ENCODE measurements around the gene HGFAC. TPM values are rescaled to one million over a fixed set of nuclear protein-coding genes. Genes with fewer than 3 reads are reported as not detected.

Gene HGFAC
- total RNA-seq, 1 experiment from 2014 or later, result 0.37 TPM

DNA sequence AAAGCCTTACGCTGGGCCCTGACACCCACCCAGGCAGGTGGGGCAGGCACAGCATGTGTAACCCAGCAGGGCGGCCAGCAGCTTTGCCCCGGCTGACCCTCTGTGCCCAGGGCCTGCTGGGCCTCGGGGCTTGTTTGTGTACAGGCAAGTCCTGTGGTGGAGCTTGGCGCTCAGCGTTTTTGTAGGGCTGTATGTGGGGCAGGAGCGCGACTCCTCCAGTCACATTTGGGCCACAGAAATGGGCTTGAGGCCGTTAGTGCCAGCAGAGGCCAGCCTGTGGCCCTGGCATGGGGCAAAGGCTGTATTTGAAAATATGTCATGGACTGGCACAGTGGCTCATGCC, 14.7 kb upstream of the HGFAC start:
- no peak overlapping the region for H3T11ph ChIP-seq (ENCODE audit: low read length)
- no peak overlapping the region for H2AK5ac ChIP-seq (ENCODE audit: insufficient read length, low read length)
- Mint-ChIP-seq H3K27ac (no peak overlapping the region), H3K4me3 (no peak overlapping the region), H3K4me1 (peaks cover 4 to 11% of the 10 kb centered on the region in 2 experiments; a peak in 3 of 4 replicates), H3K36me3 (ENCODE audit: insufficient read depth in 1 of 3, low read depth in 3 of 3) (peaks cover 3 to 11% (median 9%) of the 10 kb centered on the region in 3 experiments; a peak in 5 of 7 replicates), H3K9me3 (no peaks in the 10 kb centered on the region), H3K27me3 (ENCODE audit: low read depth) (no peaks in the 10 kb centered on the region)
- H4K5ac ChIP-seq (ENCODE audit: insufficient read length, low read depth, low read length), result no peak overlapping the region
- H4K8ac ChIP-seq (replicated peaks; ENCODE audit: insufficient read length, low read depth, low read length), result no peak overlapping the region
- no peak for TF ChIP-seq CTCF (conservative IDR thresholded peaks at IDR 0.05)
- no peak overlapping the region for H3K56ac ChIP-seq (ENCODE audit: insufficient read length, low read depth, low read length)
- H3K9ac ChIP-seq (ENCODE audit: extremely low read depth, insufficient read length, low read length), result no peak overlapping the region
- no peaks in the 10 kb centered on the region for H3K79me1 ChIP-seq (ENCODE audit: insufficient read depth, low read depth, low read length, poor library complexity, severe bottlenecking)
- no peak overlapping the region; the same call in 1 of the 2 replicates for H3K14ac ChIP-seq (ENCODE audit: insufficient read depth, low read length)
- H2BK120ac ChIP-seq (ENCODE audit: low read depth, low read length, poor library complexity, severe bottlenecking), result no peak overlapping the region
- H2BK20ac ChIP-seq (ENCODE audit: low read depth, low read length, poor library complexity, severe bottlenecking), result no peak overlapping the region
- DNase-seq, result no peak
- H3K27ac ChIP-seq (ENCODE audit: insufficient read length, low read depth, low read length), result no peak overlapping the region
- H3K18ac ChIP-seq (ENCODE audit: insufficient read length, low read depth, low read length), result no peak overlapping the region
- H2AFZ ChIP-seq (ENCODE audit: low read length), result no peak overlapping the region
- H4K20me1 ChIP-seq (ENCODE audit: control insufficient read depth, insufficient read depth, insufficient read length), result no peaks in the 10 kb centered on the region
- H3K4me1 ChIP-seq (ENCODE audit: insufficient read depth, low read length), result no peaks in the 10 kb centered on the region
- H4K91ac ChIP-seq (ENCODE audit: insufficient read length, low read depth, low read length), result no peak overlapping the region
- H3K9me3 ChIP-seq (ENCODE audit: control insufficient read depth, low read depth, low read length), result no peaks in the 10 kb centered on the region
- no peaks in the 10 kb centered on the region for H3K27me3 ChIP-seq (ENCODE audit: insufficient read depth, low read length)
- no peaks in the 10 kb centered on the region for H3K23me2 ChIP-seq (ENCODE audit: insufficient read length, low read depth, low read length, poor library complexity, severe bottlenecking)
- no peak overlapping the region; the same call in 1 of the 2 replicates for H3K4ac ChIP-seq (ENCODE audit: low read depth, low read length)
- H3K79me2 ChIP-seq (ENCODE audit: insufficient read depth, low read length), result no peaks in the 10 kb centered on the region
- no peak overlapping the region for H2BK12ac ChIP-seq (ENCODE audit: insufficient read length, low read depth, low read length)
- no CpG with 5 or more reads among the region's 9 CpGs for WGBS (ENCODE audit: extremely low coverage, insufficient read length, low lambda C conversion rate)
- H2BK5ac ChIP-seq (ENCODE audit: insufficient read length, low read length), result no peak overlapping the region
- no peak overlapping the region for H2BK15ac ChIP-seq (ENCODE audit: low read depth, low read length)
- H3K4me2 ChIP-seq (ENCODE audit: insufficient read depth, insufficient read length, low read length), result no peak overlapping the region
- H3K23ac ChIP-seq (ENCODE audit: insufficient read length, low read depth, low read length), result no peak overlapping the region

Measured in H9 (cell line).